ENCODE measurements around the gene SNX10.
"Not testable (repeated sequence)": the region's sequence is repeated elsewhere in the genome, so short reads cannot be mapped to it uniquely, and the experiment has no call there.

Gene SNX10

GRCh38 chr7:26288126-26288525 is 3.5 kb upstream of the SNX10 start:
- not testable (repeated sequence) for H3K27ac Mint-ChIP-seq, ATAC-seq, H3K9me3 Mint-ChIP-seq, DNase-seq, H3K27me3 Mint-ChIP-seq, H3K4me3 Mint-ChIP-seq
- peaks cover 19% of the 10 kb centered on the region for H3K4me1 Mint-ChIP-seq

GRCh38 chr7:26291251-26291650 is 411 bp upstream of the SNX10 start:
- ATAC-seq (no peak), DNase-seq (no peak)
- H3K27me3 Mint-ChIP-seq: no peaks in the 10 kb centered on the region
- H3K4me1 Mint-ChIP-seq: peaks cover 50% of the 10 kb centered on the region
- H3K4me3 Mint-ChIP-seq: peak overlapping the region; percentile 80 to 98
- no peaks in the 10 kb centered on the region for H3K9me3 Mint-ChIP-seq
- peak overlapping the region in 1 of 2 donors; percentile 92 for H3K27ac Mint-ChIP-seq

GRCh38 chr7:26292768-26293560 is 1.3 kb downstream of the SNX10 start:
- DNase-seq: no peak
- H3K27ac Mint-ChIP-seq: peak overlapping the region; percentile 93 to 97

GRCh38 chr7:26293569-26294308 is 2.1 kb downstream of the SNX10 start:
- H3K4me1 Mint-ChIP-seq: peaks cover 62% of the 10 kb centered on the region
- ATAC-seq (peak; percentile 88), DNase-seq (peak; percentile 56 to 79)
- peak overlapping the region; percentile 93 to 96 for H3K27ac Mint-ChIP-seq
- peak overlapping the region; percentile 98 to 100 for H3K4me3 Mint-ChIP-seq
- H3K9me3 Mint-ChIP-seq: no peaks in the 10 kb centered on the region
- no peaks in the 10 kb centered on the region for H3K27me3 Mint-ChIP-seq

More at GRCh38 chr7:26292768-26293560, 1.3 kb downstream of the SNX10 start:
- no peak for ATAC-seq
- peaks cover 62% of the 10 kb centered on the region for H3K4me1 Mint-ChIP-seq
- peak overlapping the region; percentile 98 to 100 for H3K4me3 Mint-ChIP-seq
- H3K27me3 Mint-ChIP-seq: no peaks in the 10 kb centered on the region
- no peaks in the 10 kb centered on the region for H3K9me3 Mint-ChIP-seq

GRCh38 chr7:26295015-26295414 is 3.4 kb downstream of the SNX10 start:
- Mint-ChIP-seq H3K4me3 (peak overlapping the region; percentile 26 to 98), H3K27ac (peak overlapping the region in 1 of 2 donors; percentile 76), H3K27me3 (no peaks in the 10 kb centered on the region), H3K9me3 (no peaks in the 10 kb centered on the region), H3K4me1 (peaks cover 62% of the 10 kb centered on the region)
- DNase-seq: no peak
- no peak for ATAC-seq

GRCh38 chr7:26295586-26295985 is 3.9 kb downstream of the SNX10 start:
- no peak overlapping the region for H3K27ac Mint-ChIP-seq
- H3K27me3 Mint-ChIP-seq: no peaks in the 10 kb centered on the region
- no peak overlapping the region for H3K4me3 Mint-ChIP-seq
- H3K4me1 Mint-ChIP-seq: peaks cover 62% of the 10 kb centered on the region
- no peak for DNase-seq
- no peak for ATAC-seq
- H3K9me3 Mint-ChIP-seq: no peaks in the 10 kb centered on the region

- Mint-ChIP-seq H3K4me3 (no peak overlapping the region), H3K9me3 (no peaks in the 10 kb centered on the region), H3K27me3 (no peaks in the 10 kb centered on the region), H3K4me1 (peaks cover 38% of the 10 kb centered on the region), H3K27ac (peak overlapping the region in 1 of 2 donors; percentile 9)
- DNase-seq (no peak), ATAC-seq (no peak)
Measured at GRCh38 chr7:26298472-26299058, 6.9 kb downstream of the SNX10 start.

- Mint-ChIP-seq H3K27ac (peak overlapping the region; percentile 71 to 77), H3K27me3 (no peaks in the 10 kb centered on the region), H3K4me1 (peaks cover 17% of the 10 kb centered on the region), H3K4me3 (peak overlapping the region; percentile 32 to 46), H3K9me3 (no peaks in the 10 kb centered on the region)
- ATAC-seq: peak; percentile 55
- no peak for DNase-seq
Measured at GRCh38 chr7:26305090-26305868, 13.6 kb downstream of the SNX10 start.

GRCh38 chr7:26305869-26306665 is 14.4 kb downstream of the SNX10 start:
- Mint-ChIP-seq H3K9me3 (no peaks in the 10 kb centered on the region), H3K27ac (no peak overlapping the region), H3K4me1 (peaks cover 17% of the 10 kb centered on the region), H3K27me3 (no peaks in the 10 kb centered on the region), H3K4me3 (no peak overlapping the region)
- DNase-seq (no peak), ATAC-seq (no peak)

GRCh38 chr7:26306790-26307189 is 15.1 kb downstream of the SNX10 start:
- peak overlapping the region in 1 of 2 donors; percentile 36 for H3K27ac Mint-ChIP-seq

GRCh38 chr7:26307226-26307625 is 15.6 kb downstream of the SNX10 start:
- Mint-ChIP-seq H3K9me3 (no peaks in the 10 kb centered on the region), H3K4me3 (no peak overlapping the region), H3K27ac (peak overlapping the region in 1 of 2 donors; percentile 36), H3K4me1 (peaks cover 17% of the 10 kb centered on the region), H3K27me3 (no peaks in the 10 kb centered on the region)
- no peak for DNase-seq
- ATAC-seq: no peak

More at GRCh38 chr7:26306790-26307189, 15.1 kb downstream of the SNX10 start:
- Mint-ChIP-seq H3K9me3 (no peaks in the 10 kb centered on the region), H3K4me3 (no peak overlapping the region), H3K27me3 (no peaks in the 10 kb centered on the region), H3K4me1 (peaks cover 17% of the 10 kb centered on the region)
- DNase-seq (no peak), ATAC-seq (no peak)

GRCh38 chr7:26307791-26308190 is 16.1 kb downstream of the SNX10 start:
- Mint-ChIP-seq H3K27me3 (no peaks in the 10 kb centered on the region), H3K4me3 (no peak overlapping the region), H3K9me3 (no peaks in the 10 kb centered on the region), H3K4me1 (peaks cover 17% of the 10 kb centered on the region), H3K27ac (no peak overlapping the region)
- DNase-seq: no peak
- ATAC-seq: no peak

- H3K9me3 Mint-ChIP-seq: no peaks in the 10 kb centered on the region
- no peak for DNase-seq
- no peak overlapping the region for H3K4me3 Mint-ChIP-seq
- H3K4me1 Mint-ChIP-seq: peaks cover 21% of the 10 kb centered on the region
- ATAC-seq: no peak
- H3K27me3 Mint-ChIP-seq: no peaks in the 10 kb centered on the region
- H3K27ac Mint-ChIP-seq: no peak overlapping the region
Measured at GRCh38 chr7:26308551-26308950, 16.9 kb downstream of the SNX10 start.

- DNase-seq: no peak
- H3K9me3 Mint-ChIP-seq: no peaks in the 10 kb centered on the region
- ATAC-seq: no peak
- H3K27me3 Mint-ChIP-seq: no peaks in the 10 kb centered on the region
- H3K4me3 Mint-ChIP-seq: no peak overlapping the region
- H3K27ac Mint-ChIP-seq: no peak overlapping the region
- peaks cover 27% of the 10 kb centered on the region for H3K4me1 Mint-ChIP-seq
Measured at GRCh38 chr7:26309089-26309488, 17.4 kb downstream of the SNX10 start.
